ENCODE results near the gene MACROD2. TPM values are rescaled to one million over a fixed set of nuclear protein-coding genes. Genes with fewer than 3 reads are reported as not detected.

MACROD2 gene
- total RNA-seq, 2 donors from 2014 or later, result 0.94 to 10.4 TPM

GRCh38 chr20:16081421-16081820 lies 2086.1 kb downstream of the MACROD2 start:
- TF ChIP-seq, protein P1, sequence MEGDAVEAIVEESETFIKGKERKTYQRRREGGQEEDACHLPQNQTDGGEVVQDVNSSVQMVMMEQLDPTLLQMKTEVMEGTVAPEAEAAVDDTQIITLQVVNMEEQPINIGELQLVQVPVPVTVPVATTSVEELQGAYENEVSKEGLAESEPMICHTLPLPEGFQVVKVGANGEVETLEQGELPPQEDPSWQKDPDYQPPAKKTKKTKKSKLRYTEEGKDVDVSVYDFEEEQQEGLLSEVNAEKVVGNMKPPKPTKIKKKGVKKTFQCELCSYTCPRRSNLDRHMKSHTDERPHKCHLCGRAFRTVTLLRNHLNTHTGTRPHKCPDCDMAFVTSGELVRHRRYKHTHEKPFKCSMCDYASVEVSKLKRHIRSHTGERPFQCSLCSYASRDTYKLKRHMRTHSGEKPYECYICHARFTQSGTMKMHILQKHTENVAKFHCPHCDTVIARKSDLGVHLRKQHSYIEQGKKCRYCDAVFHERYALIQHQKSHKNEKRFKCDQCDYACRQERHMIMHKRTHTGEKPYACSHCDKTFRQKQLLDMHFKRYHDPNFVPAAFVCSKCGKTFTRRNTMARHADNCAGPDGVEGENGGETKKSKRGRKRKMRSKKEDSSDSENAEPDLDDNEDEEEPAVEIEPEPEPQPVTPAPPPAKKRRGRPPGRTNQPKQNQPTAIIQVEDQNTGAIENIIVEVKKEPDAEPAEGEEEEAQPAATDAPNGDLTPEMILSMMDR (IDR thresholded peaks at IDR 0.05), result no peak
- no peaks in the 10 kb centered on the region for H3K4me1 ChIP-seq
- H3K9me3 ChIP-seq, result no peaks in the 10 kb centered on the region
- no peak overlapping the region for H3K27ac ChIP-seq
- H3K4me3 ChIP-seq, result no peak overlapping the region
- no peaks in the 10 kb centered on the region for H3K36me3 ChIP-seq
- H3K27me3 ChIP-seq, result no peaks in the 10 kb centered on the region
- DNase-seq (ENCODE audit: low spot score), result no peak

- TF ChIP-seq, protein P1 (IDR thresholded peaks at IDR 0.05), result no peak
- H3K36me3 ChIP-seq, result no peaks in the 10 kb centered on the region
- H3K9me3 ChIP-seq, result no peaks in the 10 kb centered on the region
- no peaks in the 10 kb centered on the region for H3K27me3 ChIP-seq
- no peaks in the 10 kb centered on the region for H3K4me1 ChIP-seq
- DNase-seq (ENCODE audit: low spot score), result no peak
- no peak overlapping the region for H3K27ac ChIP-seq
- H3K4me3 ChIP-seq, result no peak overlapping the region
Measured at GRCh38 chr20:16082051-16082550, 2086.8 kb downstream of the MACROD2 start.

- Histone ChIP-seq H3K36me3 (no peaks in the 10 kb centered on the region), H3K9me3 (no peaks in the 10 kb centered on the region), H3K4me1 (no peaks in the 10 kb centered on the region), H3K27me3 (no peaks in the 10 kb centered on the region), H3K27ac (no peak overlapping the region), H3K4me3 (no peak overlapping the region)
- no peak for DNase-seq (ENCODE audit: low spot score)
- TF ChIP-seq, protein P1 (IDR thresholded peaks at IDR 0.05), result no peak
Measured at GRCh38 chr20:16083639-16084280, 2088.4 kb downstream of the MACROD2 start.

GRCh38 chr20:16095226-16095625 lies 2099.9 kb downstream of the MACROD2 start:
- DNase-seq (ENCODE audit: low spot score), result no peak

GRCh38 chr20:16096756-16097326 lies 2101.5 kb downstream of the MACROD2 start:
- H3K27me3 ChIP-seq, result no peaks in the 10 kb centered on the region
- H3K27ac ChIP-seq, result no peak overlapping the region
- H3K4me1 ChIP-seq, result no peaks in the 10 kb centered on the region
- no peak overlapping the region for H3K4me3 ChIP-seq
- TF ChIP-seq, protein P1 (IDR thresholded peaks at IDR 0.05), result no peak
- no peak for DNase-seq (ENCODE audit: low spot score)
- no peaks in the 10 kb centered on the region for H3K9me3 ChIP-seq
- no peaks in the 10 kb centered on the region for H3K36me3 ChIP-seq

More at GRCh38 chr20:16095226-16095625, 2099.9 kb downstream of the MACROD2 start:
- no peak overlapping the region for H3K27ac ChIP-seq
- no peak overlapping the region for H3K4me3 ChIP-seq
- no peaks in the 10 kb centered on the region for H3K4me1 ChIP-seq
- H3K36me3 ChIP-seq, result no peaks in the 10 kb centered on the region
- TF ChIP-seq, protein P1 (IDR thresholded peaks at IDR 0.05), result no peak
- H3K27me3 ChIP-seq, result no peaks in the 10 kb centered on the region
- H3K9me3 ChIP-seq, result peaks cover 0 to 10% of the 10 kb centered on the region in 2 donors

Data from right atrium auricular region (tissue), 2 donors.